Muscle layer of colon (tissue), 2 donors: ENCODE data around the gene DERL2.

ENCODE experiments used
- H3K27ac ChIP-seq: one replicate; pipeline ENCODE4 v1.7.0; 2013; ENCODE audit warnings: low read depth, mild to moderate bottlenecking, low read length, moderate library complexity
- H3K27me3 ChIP-seq, 2 donors: one replicate each; pipeline ENCODE4 v1.7.0; 2013; ENCODE audit warnings: low read length in 2 of 2, mild to moderate bottlenecking in 2 of 2; ENCODE audit not compliant: insufficient read depth in 2 of 2, control insufficient read depth in 1 of 2
- H3K36me3 ChIP-seq: one replicate; pipeline ENCODE4 v1.7.0; 2013; ENCODE audit warnings: mild to moderate bottlenecking, low read length; ENCODE audit not compliant: insufficient read depth
- H3K4me1 ChIP-seq: one replicate; pipeline ENCODE4 v1.7.0; 2013; ENCODE audit warnings: mild to moderate bottlenecking, low read length; ENCODE audit not compliant: insufficient read depth
- H3K4me3 ChIP-seq, 2 donors: one replicate each; pipeline ENCODE4 v1.7.0; 2013; ENCODE audit warnings: low read length in 2 of 2, low read depth in 1 of 2, mild to moderate bottlenecking in 1 of 2, moderate library complexity in 1 of 2
- H3K9ac ChIP-seq: one replicate; pipeline ENCODE4 v1.7.0; 2013; ENCODE audit warnings: low read length
- H3K9me3 ChIP-seq: one replicate; pipeline ENCODE4 v1.7.0; 2013; ENCODE audit warnings: mild to moderate bottlenecking, low read length
- donor health status: abdominal sarcoma.
- donor health status: Adenocarcinoma of cecum.

DERL2 gene

DNA sequence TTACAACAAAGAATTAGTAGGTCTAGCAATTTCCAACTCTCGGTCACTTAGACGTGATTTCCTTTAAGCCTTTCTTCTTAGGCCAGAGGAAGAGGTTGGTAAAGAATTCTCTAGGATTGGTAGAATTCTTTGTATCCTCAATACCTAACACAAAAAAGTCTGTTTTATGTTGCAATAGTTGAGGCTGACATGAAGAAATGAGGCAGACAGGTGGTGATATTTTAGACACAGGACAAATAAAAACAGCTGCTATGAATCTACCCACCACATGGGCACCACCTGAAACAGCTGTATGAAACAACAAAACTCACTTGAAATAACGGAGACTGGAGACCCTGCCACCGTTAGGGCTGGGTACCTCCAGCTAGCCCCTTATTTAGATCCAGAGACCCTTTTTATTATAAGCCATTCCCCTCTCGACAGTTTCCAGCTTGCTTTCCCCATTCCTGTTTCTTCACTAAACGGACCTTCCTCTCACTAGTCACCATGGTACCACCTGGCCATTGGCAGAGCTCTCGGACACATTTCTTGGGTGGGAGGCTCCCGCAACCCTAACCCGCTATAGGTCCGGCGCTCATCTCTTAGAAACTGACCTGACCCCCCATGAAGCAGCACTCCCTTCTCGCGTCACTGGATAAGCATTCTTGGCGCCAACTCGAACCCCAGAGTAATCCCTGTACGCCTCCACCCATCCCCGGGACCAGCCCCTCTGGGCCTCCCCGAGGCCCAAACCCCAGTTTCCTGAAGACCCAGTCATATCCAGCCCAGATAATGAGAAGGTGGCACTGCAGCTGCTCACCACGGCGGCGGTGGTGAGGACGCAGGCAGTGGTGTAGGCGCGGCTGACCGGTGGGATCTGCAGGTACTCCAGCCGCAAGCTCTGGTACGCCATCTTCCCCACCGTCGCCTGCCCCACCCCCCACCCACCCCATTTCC, at the start of gene DERL2:
TSS of gene DERL2 (minus strand) at position 909 of the 936 bp plus-strand sequence. CDS start at position 892, 17 bp downstream.
- H3K4me1 ChIP-seq, result peaks cover 20% of the 10 kb centered on the region

GRCh38 chr17:5535436-5535835, 49.5 kb upstream of the DERL2 start:
- no peak overlapping the region for H3K4me3 ChIP-seq
- no peak overlapping the region for H3K9ac ChIP-seq
- H3K27me3 ChIP-seq, result no peaks in the 10 kb centered on the region
- H3K4me1 ChIP-seq, result no peaks in the 10 kb centered on the region
- H3K9me3 ChIP-seq, result no peaks in the 10 kb centered on the region
- H3K36me3 ChIP-seq, result peaks cover 16% of the 10 kb centered on the region
- H3K27ac ChIP-seq, result no peak overlapping the region

More for the DNA sequence above, at the start of gene DERL2:
- Histone ChIP-seq H3K27me3 (no peaks in the 10 kb centered on the region), H3K27ac (peak within 1 kb of the TSS; percentile 94), H3K9ac (peak within 1 kb of the TSS; percentile 97), H3K36me3 (peaks cover 34% of the 10 kb centered on the region), H3K4me3 (peak within 1 kb of the TSS; percentile 96), H3K9me3 (no peaks in the 10 kb centered on the region)

- Histone ChIP-seq H3K36me3 (peaks cover 18% of the 10 kb centered on the region), H3K4me1 (no peaks in the 10 kb centered on the region), H3K27ac (no peak overlapping the region), H3K9ac (no peak overlapping the region), H3K4me3 (no peak overlapping the region), H3K9me3 (no peaks in the 10 kb centered on the region), H3K27me3 (no peaks in the 10 kb centered on the region)
Measured at GRCh38 chr17:5533486-5534315, 47.7 kb upstream of the DERL2 start.

GRCh38 chr17:5532581-5532980, 46.6 kb upstream of the DERL2 start:
- Histone ChIP-seq H3K4me1 (no peaks in the 10 kb centered on the region), H3K9me3 (no peaks in the 10 kb centered on the region), H3K4me3 (no peak overlapping the region), H3K36me3 (peaks cover 17% of the 10 kb centered on the region), H3K9ac (no peak overlapping the region), H3K27ac (no peak overlapping the region), H3K27me3 (no peaks in the 10 kb centered on the region)

DNA sequence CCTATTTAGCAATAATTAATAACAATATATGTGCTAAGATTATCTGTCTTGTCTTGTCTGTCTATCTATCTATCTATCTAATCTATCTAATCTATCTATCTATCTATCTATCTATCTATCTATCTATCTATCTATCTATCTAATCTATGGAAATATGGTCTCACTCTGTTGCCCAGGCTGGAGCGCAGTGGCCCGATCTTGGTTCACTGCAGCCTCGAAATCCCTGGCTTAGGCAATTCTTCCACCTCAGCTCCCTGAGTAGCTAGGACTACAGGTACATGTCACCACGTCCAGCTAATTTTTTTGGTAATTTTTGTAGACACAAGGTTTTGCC, 45.1 kb upstream of the DERL2 start:
- peaks cover 7% of the 10 kb centered on the region for H3K4me1 ChIP-seq
- H3K36me3 ChIP-seq, result peaks cover 13% of the 10 kb centered on the region
- no peak overlapping the region for H3K27ac ChIP-seq
- no peak overlapping the region for H3K9ac ChIP-seq
- no peaks in the 10 kb centered on the region for H3K27me3 ChIP-seq
- H3K4me3 ChIP-seq, result no peak overlapping the region
- no peaks in the 10 kb centered on the region for H3K9me3 ChIP-seq

DNA sequence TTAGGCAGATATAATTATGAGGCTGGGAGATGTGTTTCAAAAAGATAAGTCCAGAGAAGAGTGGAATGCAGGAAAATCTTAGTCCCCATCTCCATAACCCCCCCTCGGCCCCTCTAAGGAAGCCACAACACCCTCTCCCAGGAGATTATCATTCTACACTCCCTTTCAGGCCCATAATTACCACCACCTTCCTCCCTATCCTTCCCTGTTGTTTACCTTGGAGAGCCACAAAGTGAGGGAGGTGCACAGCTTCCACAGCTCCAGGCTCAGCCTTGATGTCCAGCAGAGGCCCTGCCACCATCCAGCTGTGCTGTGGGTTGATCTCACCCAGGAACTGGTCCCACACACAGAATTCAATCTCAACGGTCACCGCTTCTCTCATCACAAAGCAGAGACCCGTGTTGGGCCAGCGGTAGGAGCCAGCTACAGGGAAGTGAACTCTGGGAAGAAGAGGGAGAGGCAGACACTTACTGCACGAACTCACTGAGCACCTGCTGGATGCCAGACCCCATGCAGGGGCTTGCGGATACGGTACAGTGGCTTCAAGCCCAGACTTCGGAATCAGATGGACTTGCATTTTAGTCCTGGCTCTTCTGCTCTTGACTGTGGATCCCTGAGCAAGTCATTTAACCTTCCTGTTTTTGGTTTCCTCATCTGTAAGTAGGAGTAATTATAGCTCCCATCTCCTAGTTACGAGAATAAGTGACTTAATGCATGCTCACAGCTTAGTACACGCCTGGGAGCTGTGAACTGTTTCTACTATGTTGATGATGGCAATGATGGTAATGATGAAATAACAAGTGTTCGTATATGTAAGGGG, 44.5 kb upstream of the DERL2 start:
- Histone ChIP-seq H3K4me3 (no peak overlapping the region), H3K9me3 (no peaks in the 10 kb centered on the region)

GRCh38 chr17:5527601-5528250, 41.7 kb upstream of the DERL2 start:
- Histone ChIP-seq H3K36me3 (peaks cover 5% of the 10 kb centered on the region), H3K9me3 (no peaks in the 10 kb centered on the region), H3K9ac (no peak overlapping the region), H3K4me3 (no peak overlapping the region), H3K27ac (no peak overlapping the region), H3K27me3 (no peaks in the 10 kb centered on the region), H3K4me1 (peaks cover 7% of the 10 kb centered on the region)

More for the DNA sequence above, 44.5 kb upstream of the DERL2 start:
- H3K36me3 ChIP-seq, result peaks cover 9% of the 10 kb centered on the region
- H3K27ac ChIP-seq, result no peak overlapping the region
- no peak overlapping the region for H3K9ac ChIP-seq
- H3K27me3 ChIP-seq, result no peaks in the 10 kb centered on the region
- peaks cover 7% of the 10 kb centered on the region for H3K4me1 ChIP-seq

DNA sequence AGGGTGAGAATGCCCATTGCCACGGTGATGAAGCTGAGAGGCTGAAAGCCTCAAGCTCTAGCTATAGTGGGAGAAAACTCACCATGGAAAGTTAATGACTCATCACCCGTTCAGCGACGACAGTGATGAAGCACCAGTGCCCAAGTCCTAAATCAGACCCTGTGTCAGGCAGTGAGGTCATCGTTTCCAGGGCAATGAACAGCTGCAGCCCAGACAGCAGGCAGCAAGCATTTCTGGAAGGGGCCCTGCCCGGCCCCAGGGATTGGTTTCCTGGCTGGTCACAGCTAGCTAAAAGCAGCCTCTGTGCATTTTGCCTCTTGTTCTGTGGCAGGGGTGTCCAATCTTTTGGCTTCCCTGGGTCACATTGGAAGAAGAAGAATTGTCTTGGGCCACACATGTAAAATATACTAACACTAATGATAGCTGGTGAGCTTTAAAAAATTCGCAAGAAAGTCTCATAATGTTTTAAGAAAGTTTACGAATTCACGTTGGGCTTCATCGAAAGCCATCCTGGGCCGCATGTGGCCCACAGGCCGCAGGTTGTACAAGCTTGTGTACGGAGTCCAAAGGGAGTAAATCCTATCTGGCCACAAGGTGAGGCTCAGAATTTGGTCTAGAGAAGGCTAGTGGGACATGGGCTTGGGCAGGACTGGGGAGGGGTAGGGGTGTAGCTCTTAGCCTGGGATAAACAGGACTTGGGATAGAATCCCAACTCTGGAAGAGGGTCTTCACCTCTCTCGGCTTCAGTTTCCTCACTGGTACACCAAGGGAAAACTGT, 41.0 kb upstream of the DERL2 start:
- Histone ChIP-seq H3K27me3 (no peaks in the 10 kb centered on the region), H3K27ac (peak overlapping the region; percentile 49), H3K9ac (no peak overlapping the region), H3K4me1 (peaks cover 7% of the 10 kb centered on the region), H3K4me3 (no peak overlapping the region), H3K9me3 (no peaks in the 10 kb centered on the region), H3K36me3 (peaks cover 5% of the 10 kb centered on the region)

DNA sequence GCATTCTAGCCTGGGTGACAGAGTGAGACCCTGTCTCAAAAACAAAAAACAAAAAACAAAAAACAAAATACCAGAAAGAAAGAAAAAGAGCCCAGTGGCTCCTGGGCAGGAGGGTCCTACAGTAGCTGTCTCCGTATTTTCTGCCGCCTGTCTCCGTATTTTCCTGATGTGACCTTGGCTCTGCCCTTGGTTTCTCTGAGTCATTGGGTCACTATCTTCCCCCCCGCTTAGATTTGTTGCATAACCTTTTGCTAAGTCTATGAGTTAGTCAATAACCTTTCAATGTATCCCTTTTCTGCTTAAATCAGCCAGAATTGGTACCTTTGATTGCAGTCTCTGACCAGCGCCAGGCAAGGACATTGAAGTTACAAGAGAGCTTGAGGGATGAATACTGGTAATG, 37.3 kb upstream of the DERL2 start:
- H3K27me3 ChIP-seq, result no peaks in the 10 kb centered on the region
- no peak overlapping the region for H3K27ac ChIP-seq
- H3K4me3 ChIP-seq, result no peak overlapping the region
- H3K4me1 ChIP-seq, result peaks cover 7% of the 10 kb centered on the region
- no peaks in the 10 kb centered on the region for H3K9me3 ChIP-seq
- no peak overlapping the region for H3K9ac ChIP-seq
- H3K36me3 ChIP-seq, result no peaks in the 10 kb centered on the region

DNA sequence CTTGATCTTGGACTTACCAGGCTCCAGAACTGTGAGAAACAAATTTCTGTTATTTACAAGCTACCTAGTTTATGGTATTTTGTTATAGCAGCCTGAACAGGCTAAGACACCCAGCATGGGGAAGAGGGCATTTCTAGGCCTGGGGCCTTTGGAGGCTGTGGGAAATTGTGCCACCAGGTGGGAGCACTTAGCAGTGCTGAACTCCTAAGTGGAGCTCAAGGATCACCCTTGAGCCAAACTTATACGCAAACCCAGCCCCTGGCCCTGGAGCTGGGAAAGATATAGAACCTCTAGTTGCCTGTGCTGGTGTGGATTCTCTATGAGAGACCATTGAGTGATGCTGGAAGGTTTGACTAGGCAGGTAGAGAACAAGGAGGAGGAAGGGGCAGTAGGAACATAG, 36.5 kb upstream of the DERL2 start:
- Histone ChIP-seq H3K36me3 (no peaks in the 10 kb centered on the region), H3K9ac (no peak overlapping the region), H3K27me3 (no peaks in the 10 kb centered on the region), H3K9me3 (no peaks in the 10 kb centered on the region), H3K27ac (no peak overlapping the region), H3K4me3 (no peak overlapping the region), H3K4me1 (peaks cover 7% of the 10 kb centered on the region)
